ENCODE data around the gene FNDC8.
A peak's percentile ranks its signal among the peaks of the same experiment; 100 is the strongest.
"Not testable (repeated sequence)": the region's sequence is repeated elsewhere in the genome, so short reads cannot be mapped to it uniquely, and the experiment has no call there.

Gene FNDC8

GRCh38 chr17:35121315-35121714 is at the start of gene FNDC8:
Gene FNDC8 (plus strand): TSS chr17:35121615. CDS start chr17:35121694, 79 bp downstream.
- DNase-seq: no peak

GRCh38 chr17:35073183-35073790 is 48.1 kb upstream of the FNDC8 start:
- no peak for DNase-seq

GRCh38 chr17:35073991-35074627 is 47.3 kb upstream of the FNDC8 start:
- peak; percentile 26 for DNase-seq

GRCh38 chr17:35074711-35075707 is 46.4 kb upstream of the FNDC8 start:
- DNase-seq: no peak

- no peak for DNase-seq
Observed at GRCh38 chr17:35076874-35077273, 44.5 kb upstream of the FNDC8 start.

- DNase-seq: no peak
Observed at GRCh38 chr17:35079547-35080423, 41.6 kb upstream of the FNDC8 start.

GRCh38 chr17:35080536-35080935 is 40.9 kb upstream of the FNDC8 start:
- peak; percentile 13 for DNase-seq

GRCh38 chr17:35081638-35082037 is 39.8 kb upstream of the FNDC8 start:
- no peak for DNase-seq

GRCh38 chr17:35082073-35082657 is 39.2 kb upstream of the FNDC8 start:
- DNase-seq: no peak

- DNase-seq: no peak
Observed at GRCh38 chr17:35083071-35083470, 38.3 kb upstream of the FNDC8 start.

- DNase-seq: no peak
Observed at GRCh38 chr17:35084987-35085386, 36.4 kb upstream of the FNDC8 start.

- no peak for DNase-seq
Observed at GRCh38 chr17:35086164-35086563, 35.3 kb upstream of the FNDC8 start.

GRCh38 chr17:35086931-35087573 is 34.4 kb upstream of the FNDC8 start:
- DNase-seq: no peak

- DNase-seq: peak; percentile 82
Observed at GRCh38 chr17:35087731-35088355, 33.6 kb upstream of the FNDC8 start.

GRCh38 chr17:35088356-35088880 is 33.0 kb upstream of the FNDC8 start:
- peak; percentile 82 for DNase-seq

- peak; percentile 93 for DNase-seq
Observed at GRCh38 chr17:35088881-35089585, 32.4 kb upstream of the FNDC8 start.

GRCh38 chr17:35089586-35090296 is 31.7 kb upstream of the FNDC8 start:
- peak; percentile 76 for DNase-seq

- DNase-seq: not testable (repeated sequence)
Observed at GRCh38 chr17:35090707-35091106, 30.7 kb upstream of the FNDC8 start.

- no peak for DNase-seq
Observed at GRCh38 chr17:35094902-35095301, 26.5 kb upstream of the FNDC8 start.
